Activated T-cell treated with anti-CD3 and anti-CD28 coated beads, Interleukin-2, amount 50 U/mL, for 48 hours (primary cell): ENCODE results near the gene VASP.

Source experiments
- DNase-seq, 2 experiments: peaks; one replicate each; pipeline ENCODE4 v3.0.0-alpha.2; 2020

VASP gene

GRCh38 chr19:45560686-45561085, 53.4 kb downstream of the VASP start:
- no peak for DNase-seq

GRCh38 chr19:45564131-45564780, 57.0 kb downstream of the VASP start:
- DNase-seq, result no peak

- no peak for DNase-seq
These were observed 60.3 kb downstream of the VASP start for GRCh38 chr19:45567609-45568008.

- no peak for DNase-seq
These were observed 61.5 kb downstream of the VASP start for GRCh38 chr19:45568732-45569131.

- peak; percentile 81 to 84 for DNase-seq
These were observed 62.5 kb downstream of the VASP start for GRCh38 chr19:45569619-45570421.

- no peak for DNase-seq
These were observed 64.4 kb downstream of the VASP start for GRCh38 chr19:45571457-45572220.

GRCh38 chr19:45574526-45574925, 67.2 kb downstream of the VASP start:
- DNase-seq, result no peak

GRCh38 chr19:45575216-45575615, 67.9 kb downstream of the VASP start:
- DNase-seq, result no peak
